Occipital lobe (tissue), 2 donors: ENCODE measurements around the gene IKBKE. TPM values are rescaled to one million over a fixed set of nuclear protein-coding genes. Genes with fewer than 3 reads are reported as not detected.

ENCODE experiments used
- DNase-seq: peaks from one replicate; lab custom pipeline; 2025; lab: John Stamatoyannopoulos, UW
- total RNA-seq: library from RNA; depleted of rRNA; stranded (reverse); fragments of >200 nt; gene quantifications from one replicate; pipeline ENCODE4 v1.2.3, GENCODE V29; 2014

Gene IKBKE
- total RNA-seq: 1.1 TPM

GRCh38 chr1:206469933-206470691 is at the start of gene IKBKE:
TSS of gene IKBKE (plus strand) at chr1:206470476. CDS start at chr1:206473228, 2,752 bp downstream.
- DNase-seq: no peak

- no peak for DNase-seq
Measured at GRCh38 chr1:206421616-206422340, 48.5 kb upstream of the IKBKE start.

- peak; percentile 10 for DNase-seq
Measured at GRCh38 chr1:206422525-206422924, 47.8 kb upstream of the IKBKE start.

GRCh38 chr1:206427291-206427690 is 43.0 kb upstream of the IKBKE start:
- no peak for DNase-seq

GRCh38 chr1:206429421-206429820 is 40.9 kb upstream of the IKBKE start:
- no peak for DNase-seq

- no peak for DNase-seq
Measured at GRCh38 chr1:206430031-206430983, 40.0 kb upstream of the IKBKE start.

- DNase-seq: no peak
Measured at GRCh38 chr1:206435445-206435844, 34.8 kb upstream of the IKBKE start.

GRCh38 chr1:206438554-206438953 is 31.7 kb upstream of the IKBKE start:
- no peak for DNase-seq

- no peak for DNase-seq
Measured at GRCh38 chr1:206439205-206439604, 31.1 kb upstream of the IKBKE start.

GRCh38 chr1:206441336-206441967 is 28.8 kb upstream of the IKBKE start:
- DNase-seq: no peak

- DNase-seq: no peak
Measured at GRCh38 chr1:206442101-206442500, 28.2 kb upstream of the IKBKE start.

GRCh38 chr1:206445116-206445515 is 25.2 kb upstream of the IKBKE start:
- DNase-seq: no peak

- no peak for DNase-seq
Measured at GRCh38 chr1:206445911-206446356, 24.3 kb upstream of the IKBKE start.

GRCh38 chr1:206446688-206447421 is 23.4 kb upstream of the IKBKE start:
- no peak for DNase-seq

GRCh38 chr1:206447422-206447765 is 22.9 kb upstream of the IKBKE start:
- no peak for DNase-seq

GRCh38 chr1:206447792-206448191 is 22.5 kb upstream of the IKBKE start:
- DNase-seq: no peak

GRCh38 chr1:206448471-206448870 is 21.8 kb upstream of the IKBKE start:
- no peak for DNase-seq

GRCh38 chr1:206449565-206449964 is 20.7 kb upstream of the IKBKE start:
- no peak for DNase-seq

GRCh38 chr1:206450281-206450680 is 20.0 kb upstream of the IKBKE start:
- no peak for DNase-seq

GRCh38 chr1:206451134-206451686 is 19.1 kb upstream of the IKBKE start:
- no peak for DNase-seq
